CD4-positive, alpha-beta T cell treated with Interleukin-4 for 4 hours (primary cell): Measurements from ENCODE around the gene ADGRA3.

Experiments
- DNase-seq: peaks from one replicate; pipeline ENCODE4 v3.0.0-alpha.2; 2020

ADGRA3 gene

GRCh38 chr4:22510750-22511149 is 5.1 kb downstream of the ADGRA3 start:
- DNase-seq = no peak

- no peak for DNase-seq
These were observed 7.5 kb downstream of the ADGRA3 start for GRCh38 chr4:22508376-22508775.

- no peak for DNase-seq
These were observed 10.9 kb downstream of the ADGRA3 start for GRCh38 chr4:22504922-22505321.

GRCh38 chr4:22504447-22504846 is 11.4 kb downstream of the ADGRA3 start:
- no peak for DNase-seq

GRCh38 chr4:22502895-22503814 is 12.7 kb downstream of the ADGRA3 start:
- DNase-seq = no peak

- no peak for DNase-seq
These were observed 14.2 kb downstream of the ADGRA3 start for GRCh38 chr4:22501715-22502095.

GRCh38 chr4:22500831-22501714 is 14.8 kb downstream of the ADGRA3 start:
- no peak for DNase-seq

- DNase-seq = no peak
These were observed 15.7 kb downstream of the ADGRA3 start for GRCh38 chr4:22500128-22500611.

- DNase-seq = no peak
These were observed 17.0 kb downstream of the ADGRA3 start for GRCh38 chr4:22498866-22499265.

GRCh38 chr4:22496165-22496813 is 19.6 kb downstream of the ADGRA3 start:
- no peak for DNase-seq

- no peak for DNase-seq
These were observed 22.3 kb downstream of the ADGRA3 start for GRCh38 chr4:22493523-22493922.

GRCh38 chr4:22492987-22493386 is 22.9 kb downstream of the ADGRA3 start:
- DNase-seq = no peak

GRCh38 chr4:22491939-22492338 is 23.9 kb downstream of the ADGRA3 start:
- DNase-seq = no peak

- no peak for DNase-seq
These were observed 25.0 kb downstream of the ADGRA3 start for GRCh38 chr4:22490718-22491315.

GRCh38 chr4:22488106-22488505 is 27.8 kb downstream of the ADGRA3 start:
- no peak for DNase-seq

GRCh38 chr4:22487328-22487727 is 28.5 kb downstream of the ADGRA3 start:
- no peak for DNase-seq

- DNase-seq = no peak
These were observed 29.6 kb downstream of the ADGRA3 start for GRCh38 chr4:22486276-22486675.

- DNase-seq = no peak
These were observed 30.1 kb downstream of the ADGRA3 start for GRCh38 chr4:22485737-22486136.

GRCh38 chr4:22483551-22483981 is 32.3 kb downstream of the ADGRA3 start:
- no peak for DNase-seq

- no peak for DNase-seq
These were observed 33.4 kb downstream of the ADGRA3 start for GRCh38 chr4:22482250-22483127.

- no peak for DNase-seq
These were observed 35.1 kb downstream of the ADGRA3 start for GRCh38 chr4:22480675-22481327.
